Activated CD4-positive, alpha-beta T cell treated with anti-CD3 and anti-CD28 coated beads, Interleukin-2, amount 10 ng/mL, durations not matched to agents 7 days and 5 days (primary cell): Measurements from ENCODE around the gene ERN1. TPM values are rescaled to one million over a fixed set of nuclear protein-coding genes. Genes with fewer than 3 reads are reported as not detected.

Experiments used
- CTCF ChIA-PET: fragments of 350-600 bp; sonication (Branson Sonifier 250); formaldehyde crosslinking; loops from one replicate; lab custom pipeline; 2021; ENCODE audit warnings: antibody characterized with exemption; lab: Charles Lee
- POLR2A ChIA-PET: fragments of 350-600 bp; sonication (Branson Sonifier 250); formaldehyde crosslinking; loops from one replicate; lab custom pipeline; 2021; ENCODE audit warnings: antibody characterized with exemption; lab: Charles Lee
- DNase-seq: peaks from one replicate; pipeline ENCODE4 v3.0.0-alpha.2; 2020
- H3K27ac Mint-ChIP-seq: one replicate; pipeline ENCODE4 v1.8.0; 2021; ENCODE audit warnings: mild to moderate bottlenecking, moderate library complexity, mixed read lengths
- H3K27me3 Mint-ChIP-seq: one replicate; pipeline ENCODE4 v1.8.0; 2021; ENCODE audit warnings: mixed read lengths
- H3K36me3 Mint-ChIP-seq: one replicate; pipeline ENCODE4 v1.8.0; 2021; ENCODE audit warnings: low read depth, mixed read lengths
- H3K4me1 Mint-ChIP-seq: one replicate; pipeline ENCODE4 v1.8.0; 2021; ENCODE audit warnings: mixed read lengths
- H3K4me3 Mint-ChIP-seq: one replicate; pipeline ENCODE4 v1.8.0; 2021; ENCODE audit warnings: mild to moderate bottlenecking, moderate library complexity, mixed read lengths
- H3K9me3 Mint-ChIP-seq: one replicate; pipeline ENCODE4 v1.8.0; 2021; ENCODE audit warnings: mixed read lengths
- total RNA-seq, 2 experiments: library from RNA; stranded (reverse); gene quantifications; one replicate each; pipeline ENCODE4 v1.2.3, GENCODE V29; 2021

ERN1 gene
- total RNA-seq, 2 experiments from 2014 or later = 50.1 to 57.5 TPM

DNA sequence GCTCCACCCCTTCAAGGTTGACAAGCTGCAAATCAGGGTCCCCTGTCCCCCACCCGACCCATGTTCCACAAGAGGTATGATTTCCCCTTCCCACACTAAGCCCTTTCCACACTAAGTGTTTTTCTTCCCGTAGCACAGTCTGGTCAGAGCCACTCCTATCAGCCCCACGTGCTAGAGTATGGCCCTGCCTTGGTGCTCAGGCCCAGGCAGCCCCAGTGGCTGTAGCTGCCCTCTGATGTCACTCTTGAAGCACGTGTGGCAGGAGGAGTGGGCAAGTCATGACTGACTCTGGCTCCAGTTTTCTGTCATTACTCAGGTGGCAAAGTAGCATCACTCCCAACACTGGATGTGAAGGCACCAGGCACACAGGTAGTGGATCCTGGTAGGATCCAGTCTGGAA, 35.4 kb upstream of the ERN1 start:
- POLR2A ChIA-PET = no interaction called here
- CTCF ChIA-PET = interaction anchor here (0.6 kb wide), 1 partner anchor 41 kb away, joined by 3 read pairs; no protein-coding TSS in a partner anchor
- Mint-ChIP-seq H3K4me3 (no peak overlapping the region), H3K36me3 (peaks cover 13% of the 10 kb centered on the region), H3K27ac (no peak overlapping the region), H3K4me1 (no peaks in the 10 kb centered on the region), H3K9me3 (no peaks in the 10 kb centered on the region), H3K27me3 (no peaks in the 10 kb centered on the region)
- no peak for DNase-seq

- Mint-ChIP-seq H3K4me3 (no peak overlapping the region), H3K36me3 (peaks cover 7% of the 10 kb centered on the region), H3K9me3 (no peaks in the 10 kb centered on the region), H3K27ac (no peak overlapping the region), H3K4me1 (no peaks in the 10 kb centered on the region), H3K27me3 (no peaks in the 10 kb centered on the region)
- no peak for DNase-seq
- CTCF ChIA-PET = no interaction called here
- POLR2A ChIA-PET = interaction anchor here (0.6 to 0.7 kb wide), 2 partner anchors 111 to 229 kb away, joined by 3 to 4 read pairs; no protein-coding TSS in a partner anchor
Observed at GRCh38 chr17:64164596-64165285, 34.8 kb upstream of the ERN1 start.

DNA sequence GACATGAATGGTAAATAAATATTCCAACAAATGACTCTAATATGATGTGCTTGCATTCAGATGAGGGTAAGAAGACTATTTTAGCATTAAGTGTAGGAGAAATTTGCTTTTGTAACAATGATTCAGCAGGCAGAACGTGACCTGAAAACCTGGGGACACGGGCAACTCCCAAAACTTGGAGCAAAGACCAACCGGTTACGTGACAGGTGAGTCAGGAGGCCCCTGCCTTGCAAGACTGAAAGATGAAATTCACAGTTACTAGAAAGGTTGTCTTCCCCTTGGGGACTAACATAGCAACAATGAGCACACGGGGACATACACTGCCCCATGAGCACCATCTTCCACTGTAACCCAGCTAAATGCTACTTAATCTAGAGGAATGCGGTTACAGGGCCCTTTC, 33.5 kb upstream of the ERN1 start:
- Mint-ChIP-seq H3K4me3 (no peak overlapping the region), H3K9me3 (no peaks in the 10 kb centered on the region), H3K36me3 (peaks cover 7% of the 10 kb centered on the region), H3K27ac (no peak overlapping the region), H3K27me3 (no peaks in the 10 kb centered on the region), H3K4me1 (no peaks in the 10 kb centered on the region)
- POLR2A ChIA-PET = no interaction called here
- DNase-seq = no peak
- CTCF ChIA-PET = interaction anchor here (1.5 kb wide), 1 partner anchor 10 kb away, joined by 7 read pairs; no protein-coding TSS in a partner anchor

GRCh38 chr17:64162554-64162953, 32.6 kb upstream of the ERN1 start:
- H3K27ac Mint-ChIP-seq = no peak overlapping the region
- no peak overlapping the region for H3K4me3 Mint-ChIP-seq
- POLR2A ChIA-PET = no interaction called here

GRCh38 chr17:64161380-64162176, 31.6 kb upstream of the ERN1 start:
- POLR2A ChIA-PET = no interaction called here
- H3K4me3 Mint-ChIP-seq = no peak overlapping the region
- H3K9me3 Mint-ChIP-seq = no peaks in the 10 kb centered on the region
- H3K4me1 Mint-ChIP-seq = no peaks in the 10 kb centered on the region
- no peaks in the 10 kb centered on the region for H3K27me3 Mint-ChIP-seq
- CTCF ChIA-PET = interaction anchor here (1.3 kb wide), 1 partner anchor 41 kb away, joined by 3 read pairs; no protein-coding TSS in a partner anchor
- peaks cover 2% of the 10 kb centered on the region for H3K36me3 Mint-ChIP-seq
- H3K27ac Mint-ChIP-seq = no peak overlapping the region
- DNase-seq = no peak

More at GRCh38 chr17:64162554-64162953, 32.6 kb upstream of the ERN1 start:
- DNase-seq = no peak
- CTCF ChIA-PET = interaction anchor here (0.8 to 1.5 kb wide), 2 partner anchors 9 to 231 kb away, joined by 3 to 7 read pairs; no protein-coding TSS in a partner anchor
- peaks cover 7% of the 10 kb centered on the region for H3K36me3 Mint-ChIP-seq
- no peaks in the 10 kb centered on the region for H3K27me3 Mint-ChIP-seq
- no peaks in the 10 kb centered on the region for H3K4me1 Mint-ChIP-seq
- no peaks in the 10 kb centered on the region for H3K9me3 Mint-ChIP-seq

- Mint-ChIP-seq H3K27me3 (no peaks in the 10 kb centered on the region), H3K9me3 (no peaks in the 10 kb centered on the region), H3K4me3 (no peak overlapping the region), H3K4me1 (no peaks in the 10 kb centered on the region), H3K27ac (no peak overlapping the region), H3K36me3 (peaks cover under 1% of the 10 kb centered on the region)
- CTCF ChIA-PET = interaction anchor here (1.3 kb wide), 1 partner anchor 42 kb away, joined by 3 read pairs; no protein-coding TSS in a partner anchor
- POLR2A ChIA-PET = no interaction called here
- DNase-seq = no peak
Observed at GRCh38 chr17:64160378-64160777, 30.4 kb upstream of the ERN1 start.

- no peaks in the 10 kb centered on the region for H3K27me3 Mint-ChIP-seq
- peaks cover 1% of the 10 kb centered on the region for H3K36me3 Mint-ChIP-seq
- no peaks in the 10 kb centered on the region for H3K9me3 Mint-ChIP-seq
- ChIA-PET CTCF (interaction anchor here (0.6 kb wide), 1 partner anchor 572 kb away, joined by 4 read pairs; no protein-coding TSS in a partner anchor), POLR2A (no interaction called here)
- no peak for DNase-seq
- no peak overlapping the region for H3K27ac Mint-ChIP-seq
- H3K4me3 Mint-ChIP-seq = no peak overlapping the region
- no peaks in the 10 kb centered on the region for H3K4me1 Mint-ChIP-seq
Observed at GRCh38 chr17:64158831-64159590, 29.1 kb upstream of the ERN1 start.

DNA sequence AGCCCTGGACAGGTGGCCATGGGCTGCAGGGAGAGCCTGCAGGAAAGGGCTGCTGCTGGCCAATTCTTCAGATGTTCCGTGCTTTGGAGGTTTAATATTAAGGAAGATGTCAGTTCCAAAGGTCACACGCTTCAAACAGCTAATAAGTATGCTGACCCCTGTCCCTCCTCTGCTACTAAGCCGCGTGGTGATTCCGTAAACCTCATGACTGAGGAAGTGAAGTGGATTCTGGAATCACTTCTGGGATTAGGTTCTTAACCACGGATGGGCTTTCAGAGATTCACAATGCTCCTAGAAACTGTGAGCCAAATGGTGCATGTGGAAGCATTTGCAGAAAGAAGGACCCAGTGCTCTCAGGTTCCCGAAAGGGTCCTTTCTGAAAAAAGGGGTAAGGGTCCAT, 28.5 kb upstream of the ERN1 start:
- H3K4me3 Mint-ChIP-seq = no peak overlapping the region
- H3K36me3 Mint-ChIP-seq = peaks cover 3% of the 10 kb centered on the region
- no peaks in the 10 kb centered on the region for H3K4me1 Mint-ChIP-seq
- no peak overlapping the region for H3K27ac Mint-ChIP-seq
- no peaks in the 10 kb centered on the region for H3K27me3 Mint-ChIP-seq
- ChIA-PET POLR2A (no interaction called here), CTCF (no interaction called here)
- no peak for DNase-seq
- H3K9me3 Mint-ChIP-seq = no peaks in the 10 kb centered on the region

- Mint-ChIP-seq H3K4me1 (no peaks in the 10 kb centered on the region), H3K4me3 (no peak overlapping the region), H3K9me3 (no peaks in the 10 kb centered on the region), H3K36me3 (peaks cover 9% of the 10 kb centered on the region), H3K27me3 (no peaks in the 10 kb centered on the region), H3K27ac (no peak overlapping the region)
- CTCF ChIA-PET = interaction anchor here (1.2 kb wide), 1 partner anchor 108 kb away, joined by 6 read pairs; no protein-coding TSS in a partner anchor
- POLR2A ChIA-PET = no interaction called here
- DNase-seq = no peak
Observed at GRCh38 chr17:64157669-64158180, 27.8 kb upstream of the ERN1 start.

DNA sequence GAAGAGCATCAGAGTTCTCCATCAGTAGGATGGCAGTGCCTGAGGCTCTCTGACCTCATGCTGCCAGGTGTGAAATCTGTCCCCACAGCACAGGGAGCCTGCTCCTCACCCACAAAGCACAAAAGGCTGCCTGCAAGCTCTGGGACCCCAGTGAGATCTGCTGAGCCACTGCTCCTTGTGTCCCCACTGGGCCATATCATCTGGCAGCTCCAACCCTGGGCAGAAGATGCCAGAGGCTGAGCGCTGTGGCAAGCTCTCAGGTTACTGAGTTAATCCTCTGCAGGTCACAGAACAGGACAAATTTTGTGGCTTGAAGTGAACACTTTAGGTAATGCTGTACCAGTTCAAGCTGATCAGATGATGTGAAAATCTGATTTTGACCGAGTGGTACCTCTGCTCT, 26.7 kb upstream of the ERN1 start:
- no peaks in the 10 kb centered on the region for H3K27me3 Mint-ChIP-seq
- ChIA-PET POLR2A (no interaction called here), CTCF (interaction anchor here (1.2 kb wide), 1 partner anchor 109 kb away, joined by 6 read pairs; no protein-coding TSS in a partner anchor)
- H3K4me1 Mint-ChIP-seq = no peaks in the 10 kb centered on the region
- H3K9me3 Mint-ChIP-seq = no peaks in the 10 kb centered on the region
- H3K4me3 Mint-ChIP-seq = no peak overlapping the region
- DNase-seq = no peak
- no peak overlapping the region for H3K27ac Mint-ChIP-seq
- peaks cover 12% of the 10 kb centered on the region for H3K36me3 Mint-ChIP-seq

DNA sequence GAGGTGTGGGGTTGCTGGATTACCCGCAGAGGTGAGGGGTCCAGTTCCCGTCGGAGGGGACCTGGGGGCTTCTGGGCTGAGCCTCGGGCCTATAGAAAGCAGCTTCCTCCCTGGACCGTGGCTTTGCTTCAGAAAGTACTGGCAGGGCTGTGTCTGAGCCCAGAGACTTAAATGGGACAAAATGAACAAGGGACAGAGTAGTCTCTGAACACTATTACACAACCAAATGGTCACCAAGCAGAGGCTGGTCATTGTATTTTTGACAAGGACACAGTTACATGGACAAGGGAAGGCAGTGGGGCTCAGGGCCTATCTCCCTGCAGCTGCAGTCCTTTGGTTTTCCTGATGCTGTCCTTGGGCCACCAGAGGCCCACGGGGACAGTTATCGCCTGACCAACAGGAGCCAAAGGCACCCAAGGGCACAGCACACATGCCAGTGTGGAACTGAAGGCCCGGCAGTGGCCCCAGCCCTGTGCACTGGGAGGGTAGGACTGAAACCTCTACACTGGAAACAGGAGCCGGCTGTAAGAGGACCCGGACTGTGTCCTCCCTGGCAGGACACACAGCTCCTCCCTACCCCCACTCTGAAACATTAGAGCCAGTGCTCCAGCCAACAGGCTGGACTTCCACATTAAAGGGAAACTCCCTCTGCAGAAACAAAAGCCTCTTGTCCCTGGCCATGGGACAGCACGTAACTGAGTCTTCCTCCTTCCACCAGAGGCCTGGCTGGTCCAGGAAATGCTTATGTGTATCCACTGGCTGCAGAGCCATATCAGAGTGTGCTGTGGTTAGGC, 26.0 kb upstream of the ERN1 start:
- POLR2A ChIA-PET = no interaction called here

More for the DNA sequence above, 26.0 kb upstream of the ERN1 start:
- Mint-ChIP-seq H3K4me3 (no peak overlapping the region), H3K9me3 (no peaks in the 10 kb centered on the region), H3K27me3 (no peaks in the 10 kb centered on the region), H3K27ac (no peak overlapping the region), H3K36me3 (peaks cover 17% of the 10 kb centered on the region), H3K4me1 (no peaks in the 10 kb centered on the region)
- DNase-seq = no peak
- CTCF ChIA-PET = no interaction called here
